Neural cell (in vitro differentiated cells): ENCODE measurements around the gene RASAL1.

Experiments used
- MXI1 ChIP-seq: fragments of 450-650 bp; conservative IDR thresholded peaks from 2 replicates; pipeline ENCODE4 v1.6.1; 2014; ENCODE audit warnings: antibody characterized with exemption, mild to moderate bottlenecking; ENCODE audit not compliant: poor library complexity, severe bottlenecking
- POLR2AphosphoS5 ChIP-seq: IDR thresholded peaks from 2 replicates; pipeline ENCODE4 v1.6.1; 2012
- RAD21 ChIP-seq: fragments of 450-650 bp; conservative IDR thresholded peaks from 2 replicates; pipeline ENCODE4 v1.6.1; 2014; ENCODE audit warnings: antibody characterized with exemption, mild to moderate bottlenecking, moderate library complexity
- SMC3 ChIP-seq: fragments of 450-650 bp; conservative IDR thresholded peaks from 2 replicates; pipeline ENCODE4 v1.6.1; 2014; ENCODE audit warnings: antibody characterized with exemption, mild to moderate bottlenecking, moderate library complexity; ENCODE audit not compliant: poor library complexity
- TF ChIP-seq, protein P1 (sequence below): fragments of 450-650 bp; IDR thresholded peaks from 2 replicates; pipeline ENCODE4 v1.5.1; 2014; ENCODE audit warnings: antibody characterized with exemption, mild to moderate bottlenecking, moderate library complexity; ENCODE audit not compliant: poor library complexity, severe bottlenecking

DNA sequence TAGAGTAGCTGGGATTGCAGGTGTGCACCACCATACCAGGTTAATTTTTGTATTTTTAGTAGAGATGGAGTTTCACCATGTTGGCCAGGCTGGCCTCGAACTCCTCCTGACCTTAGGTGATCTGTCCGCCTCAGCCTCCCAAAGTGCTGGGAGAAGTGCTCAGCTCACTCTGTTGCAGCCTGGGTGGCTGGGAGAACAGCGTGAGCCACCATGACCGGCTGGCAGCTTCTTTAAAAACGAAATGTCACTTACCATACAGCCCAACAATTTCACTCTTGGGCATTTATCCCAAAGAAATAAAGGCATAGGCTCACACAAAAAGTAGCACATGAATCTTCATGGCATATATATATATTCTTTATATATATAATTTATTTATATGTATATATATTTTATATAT lies 9.2 kb upstream of the RASAL1 start:
- TF ChIP-seq, protein P1, sequence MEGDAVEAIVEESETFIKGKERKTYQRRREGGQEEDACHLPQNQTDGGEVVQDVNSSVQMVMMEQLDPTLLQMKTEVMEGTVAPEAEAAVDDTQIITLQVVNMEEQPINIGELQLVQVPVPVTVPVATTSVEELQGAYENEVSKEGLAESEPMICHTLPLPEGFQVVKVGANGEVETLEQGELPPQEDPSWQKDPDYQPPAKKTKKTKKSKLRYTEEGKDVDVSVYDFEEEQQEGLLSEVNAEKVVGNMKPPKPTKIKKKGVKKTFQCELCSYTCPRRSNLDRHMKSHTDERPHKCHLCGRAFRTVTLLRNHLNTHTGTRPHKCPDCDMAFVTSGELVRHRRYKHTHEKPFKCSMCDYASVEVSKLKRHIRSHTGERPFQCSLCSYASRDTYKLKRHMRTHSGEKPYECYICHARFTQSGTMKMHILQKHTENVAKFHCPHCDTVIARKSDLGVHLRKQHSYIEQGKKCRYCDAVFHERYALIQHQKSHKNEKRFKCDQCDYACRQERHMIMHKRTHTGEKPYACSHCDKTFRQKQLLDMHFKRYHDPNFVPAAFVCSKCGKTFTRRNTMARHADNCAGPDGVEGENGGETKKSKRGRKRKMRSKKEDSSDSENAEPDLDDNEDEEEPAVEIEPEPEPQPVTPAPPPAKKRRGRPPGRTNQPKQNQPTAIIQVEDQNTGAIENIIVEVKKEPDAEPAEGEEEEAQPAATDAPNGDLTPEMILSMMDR: no peak
- TF ChIP-seq RAD21 (no peak), MXI1 (no peak), SMC3 (no peak), POLR2AphosphoS5 (no peak)
